BE2C (cell line): ENCODE data around the gene LCOR.
"Not testable (repeated sequence)": the region's sequence is repeated elsewhere in the genome, so short reads cannot be mapped to it uniquely, and the experiment has no call there.

Experiments
- DNase-seq: peaks from one replicate; pipeline ENCODE4 v3.0.0-alpha.2; 2020
- H3K27me3 ChIP-seq: fragments of 250-450 bp; sonication (Bioruptor Pico); 2 replicates; pipeline ENCODE4 v1.5.1; 2020; ENCODE audit warnings: mild to moderate bottlenecking
- H3K36me3 ChIP-seq: fragments of 250-450 bp; sonication (Bioruptor Pico); 2 replicates; pipeline ENCODE4 v1.5.1; 2020; ENCODE audit warnings: mild to moderate bottlenecking
- H3K4me1 ChIP-seq: fragments of 250-450 bp; sonication (Bioruptor Pico); 2 replicates; pipeline ENCODE4 v1.5.1; 2020
- H3K4me3 ChIP-seq: 2 replicates; pipeline ENCODE4 v1.5.1; 2011; ENCODE audit warnings: low read depth, low read length
- H3K9me3 ChIP-seq: fragments of 250-450 bp; sonication (Bioruptor Pico); 2 replicates; pipeline ENCODE4 v1.5.1; 2020
- TF ChIP-seq, protein P1 (sequence below): IDR thresholded peaks from 2 replicates; pipeline ENCODE4 v1.5.1; 2012; ENCODE audit warnings: mild to moderate bottlenecking, low read depth, low read length

LCOR gene

DNA sequence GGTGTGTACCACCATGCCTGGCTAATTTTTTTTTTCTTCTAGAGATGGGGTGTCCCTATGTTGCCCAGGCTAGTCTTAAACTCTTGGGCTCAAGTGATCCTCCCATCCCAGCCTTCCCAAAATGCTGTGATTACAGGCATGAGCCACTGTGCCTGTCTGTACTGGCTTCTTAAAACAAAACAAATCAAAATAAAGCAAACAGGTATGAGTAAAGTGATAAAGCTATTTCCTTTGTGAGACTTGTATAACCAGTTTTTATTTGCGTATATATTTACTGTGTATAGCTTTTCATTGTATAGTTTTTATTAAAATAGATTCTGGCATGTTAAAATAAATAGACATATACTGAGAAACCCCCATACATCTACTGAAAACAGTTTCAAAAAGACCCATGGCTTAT lies 14.3 kb downstream of the LCOR start:
- Histone ChIP-seq H3K36me3 (no peaks in the 10 kb centered on the region), H3K9me3 (no peaks in the 10 kb centered on the region), H3K27me3 (no peaks in the 10 kb centered on the region), H3K4me1 (no peaks in the 10 kb centered on the region), H3K4me3 (no peak overlapping the region)
- TF ChIP-seq, protein P1, sequence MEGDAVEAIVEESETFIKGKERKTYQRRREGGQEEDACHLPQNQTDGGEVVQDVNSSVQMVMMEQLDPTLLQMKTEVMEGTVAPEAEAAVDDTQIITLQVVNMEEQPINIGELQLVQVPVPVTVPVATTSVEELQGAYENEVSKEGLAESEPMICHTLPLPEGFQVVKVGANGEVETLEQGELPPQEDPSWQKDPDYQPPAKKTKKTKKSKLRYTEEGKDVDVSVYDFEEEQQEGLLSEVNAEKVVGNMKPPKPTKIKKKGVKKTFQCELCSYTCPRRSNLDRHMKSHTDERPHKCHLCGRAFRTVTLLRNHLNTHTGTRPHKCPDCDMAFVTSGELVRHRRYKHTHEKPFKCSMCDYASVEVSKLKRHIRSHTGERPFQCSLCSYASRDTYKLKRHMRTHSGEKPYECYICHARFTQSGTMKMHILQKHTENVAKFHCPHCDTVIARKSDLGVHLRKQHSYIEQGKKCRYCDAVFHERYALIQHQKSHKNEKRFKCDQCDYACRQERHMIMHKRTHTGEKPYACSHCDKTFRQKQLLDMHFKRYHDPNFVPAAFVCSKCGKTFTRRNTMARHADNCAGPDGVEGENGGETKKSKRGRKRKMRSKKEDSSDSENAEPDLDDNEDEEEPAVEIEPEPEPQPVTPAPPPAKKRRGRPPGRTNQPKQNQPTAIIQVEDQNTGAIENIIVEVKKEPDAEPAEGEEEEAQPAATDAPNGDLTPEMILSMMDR, result no peak
- no peak for DNase-seq

DNA sequence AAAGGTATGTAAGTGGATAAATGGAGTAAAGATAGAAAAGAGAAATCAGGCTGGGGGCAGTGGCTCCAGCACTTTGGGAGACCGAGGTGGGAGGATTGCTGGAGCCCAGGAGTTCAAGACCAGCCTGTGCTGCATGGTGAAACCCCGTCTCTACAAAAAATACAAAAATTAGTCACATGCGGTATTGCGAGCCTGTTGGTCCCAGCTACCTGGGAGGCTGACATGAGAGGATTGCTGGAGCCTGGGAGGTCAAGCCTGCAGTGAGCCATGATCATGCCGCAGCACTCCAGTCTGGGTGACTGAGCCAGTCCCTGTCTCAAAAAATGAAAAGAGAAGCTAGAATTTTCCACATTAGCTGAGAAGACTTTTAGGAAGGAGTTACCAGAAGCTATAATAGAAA lies 14.8 kb downstream of the LCOR start:
- TF ChIP-seq, protein P1, result no peak
- no peaks in the 10 kb centered on the region for H3K4me1 ChIP-seq
- H3K4me3 ChIP-seq, result no peak overlapping the region
- no peaks in the 10 kb centered on the region for H3K36me3 ChIP-seq
- no peaks in the 10 kb centered on the region for H3K9me3 ChIP-seq
- no peak for DNase-seq
- H3K27me3 ChIP-seq, result no peaks in the 10 kb centered on the region

GRCh38 chr10:96847356-96847755 lies 15.3 kb downstream of the LCOR start:
- DNase-seq, H3K4me1 ChIP-seq, H3K9me3 ChIP-seq, H3K27me3 ChIP-seq, H3K36me3 ChIP-seq, H3K4me3 ChIP-seq: not testable (repeated sequence)

DNA sequence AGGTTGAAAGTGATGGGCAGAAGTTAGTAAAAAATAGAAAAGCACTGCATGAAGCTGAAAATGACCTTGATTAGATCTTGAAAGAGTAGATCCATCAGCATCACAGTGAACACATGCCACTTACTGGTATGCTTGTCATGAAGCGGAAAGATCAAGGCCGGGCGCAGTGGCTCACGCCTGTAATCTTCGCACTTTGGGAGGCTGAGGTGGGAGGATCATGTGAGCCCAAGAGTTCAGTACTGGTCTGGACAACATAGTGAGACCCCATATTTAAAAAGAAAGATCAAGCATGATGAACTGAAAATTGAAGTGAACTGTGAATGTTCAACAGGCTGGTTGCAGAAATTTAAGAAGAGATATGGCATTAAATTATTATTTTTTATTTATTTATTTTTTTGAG lies 18.0 kb downstream of the LCOR start:
- Histone ChIP-seq H3K27me3 (no peaks in the 10 kb centered on the region), H3K4me3 (no peak overlapping the region), H3K9me3 (no peaks in the 10 kb centered on the region), H3K4me1 (no peaks in the 10 kb centered on the region), H3K36me3 (no peaks in the 10 kb centered on the region)
- TF ChIP-seq, protein P1, result no peak
- no peak for DNase-seq

DNA sequence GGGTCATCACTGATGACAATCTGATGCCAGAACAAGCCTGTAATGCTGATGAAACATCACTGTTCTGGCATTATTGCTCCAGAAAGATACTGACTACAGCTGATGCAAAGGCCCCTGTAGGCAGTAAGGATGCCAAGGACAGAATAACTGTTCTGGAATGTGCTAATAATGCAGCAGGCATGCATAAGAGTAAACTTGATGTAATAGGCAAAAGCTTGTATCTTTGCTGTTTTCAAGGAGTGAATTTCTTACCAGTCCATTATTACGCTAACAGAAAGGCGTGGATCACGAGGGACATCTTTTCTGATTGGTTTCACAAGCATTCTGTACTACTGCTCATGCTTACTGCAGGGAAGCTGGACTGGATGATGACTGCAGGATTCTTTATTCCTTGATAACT lies 18.7 kb downstream of the LCOR start:
- H3K4me1 ChIP-seq, result no peaks in the 10 kb centered on the region

GRCh38 chr10:96851281-96851680 lies 19.2 kb downstream of the LCOR start:
- Histone ChIP-seq H3K4me1 (no peaks in the 10 kb centered on the region), H3K4me3 (no peak overlapping the region), H3K27me3 (no peaks in the 10 kb centered on the region), H3K9me3 (no peaks in the 10 kb centered on the region), H3K36me3 (no peaks in the 10 kb centered on the region)
- no peak for DNase-seq
- TF ChIP-seq, protein P1, result no peak

More for the DNA sequence above, 18.7 kb downstream of the LCOR start:
- Histone ChIP-seq H3K36me3 (no peaks in the 10 kb centered on the region), H3K27me3 (no peaks in the 10 kb centered on the region), H3K4me3 (no peak overlapping the region), H3K9me3 (no peaks in the 10 kb centered on the region)
- DNase-seq, result no peak
- TF ChIP-seq, protein P1, result no peak

DNA sequence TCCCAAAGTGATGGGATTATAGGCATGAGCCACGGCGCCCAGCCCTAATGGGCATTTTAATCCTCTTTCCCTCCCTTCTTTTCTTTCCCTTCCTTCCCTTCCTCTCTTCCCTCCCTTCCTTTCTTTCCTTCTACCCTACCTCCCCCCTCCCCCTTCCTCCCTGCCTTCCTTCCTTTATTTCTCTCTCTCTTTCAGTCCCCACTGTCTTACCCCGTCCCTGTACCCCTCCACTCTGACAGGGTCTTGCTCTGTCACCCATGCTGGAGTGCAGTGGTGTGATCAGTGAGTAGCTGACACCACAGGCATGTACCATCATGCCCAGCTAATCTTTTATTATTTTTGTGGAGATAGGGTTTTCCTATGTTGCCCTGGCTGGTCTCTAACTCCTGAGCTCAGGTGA lies 24.2 kb downstream of the LCOR start:
- no peaks in the 10 kb centered on the region for H3K9me3 ChIP-seq
- no peak overlapping the region for H3K4me3 ChIP-seq
- no peaks in the 10 kb centered on the region for H3K4me1 ChIP-seq
- no peaks in the 10 kb centered on the region; the same call in 1 of the 2 replicates for H3K36me3 ChIP-seq
- H3K27me3 ChIP-seq, result no peaks in the 10 kb centered on the region
- TF ChIP-seq, protein P1, result no peak
- no peak for DNase-seq
